GM18519 (cell line): ENCODE measurements around the gene ZNF182.
A peak's percentile ranks its signal among the peaks of the same experiment; 100 is the strongest.
"Not testable (repeated sequence)": the region's sequence is repeated elsewhere in the genome, so short reads cannot be mapped to it uniquely, and the experiment has no call there.

Experiments used
- ATAC-seq: cut with Tn5 transposase; IDR thresholded peaks from one replicate; pipeline ENCODE4 v1.9.1; 2021; ENCODE audit warnings: mild to moderate bottlenecking, moderate library complexity; ENCODE audit not compliant: unreplicated experiment, low FRiP score

ZNF182 gene

DNA sequence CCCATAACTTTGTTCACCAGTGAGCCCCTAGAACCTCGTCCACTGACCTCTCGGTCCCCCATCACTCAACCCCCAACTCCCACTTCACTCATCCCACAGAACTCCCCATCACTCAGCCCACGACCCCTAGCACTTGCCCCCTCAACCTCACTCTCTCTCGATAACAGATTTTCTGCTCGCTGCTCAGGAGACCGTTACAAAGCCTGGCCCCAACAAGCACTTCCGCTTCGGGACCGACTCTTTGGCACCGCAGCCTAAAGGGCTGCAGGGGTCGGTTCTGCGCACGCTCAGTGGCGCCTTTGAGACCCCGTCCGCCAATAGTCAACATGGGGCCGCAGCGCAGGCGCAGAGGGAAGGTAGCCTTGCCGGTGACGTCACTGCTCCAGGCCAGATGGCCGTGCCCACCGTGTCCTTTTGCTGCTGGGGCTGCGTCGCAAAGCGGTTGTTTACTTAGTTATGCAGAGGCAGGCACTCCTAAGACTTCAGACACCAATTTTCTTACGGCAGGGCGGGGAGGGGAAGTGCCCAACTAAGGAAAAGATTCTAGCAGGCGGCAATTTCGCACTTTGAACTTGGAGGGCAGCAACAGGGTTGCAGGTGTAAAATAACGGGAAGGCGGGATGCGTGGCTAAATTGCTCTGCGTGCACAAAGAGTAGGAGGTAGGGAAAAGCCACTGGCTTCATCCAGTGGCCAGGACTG lies at the start of gene ZNF182:
ZNF182 (minus strand) TSS at position 232 of the 700 bp plus-strand sequence. CDS start 1,380 bp downstream, outside the sequence.
- peak; percentile 91 for ATAC-seq

DNA sequence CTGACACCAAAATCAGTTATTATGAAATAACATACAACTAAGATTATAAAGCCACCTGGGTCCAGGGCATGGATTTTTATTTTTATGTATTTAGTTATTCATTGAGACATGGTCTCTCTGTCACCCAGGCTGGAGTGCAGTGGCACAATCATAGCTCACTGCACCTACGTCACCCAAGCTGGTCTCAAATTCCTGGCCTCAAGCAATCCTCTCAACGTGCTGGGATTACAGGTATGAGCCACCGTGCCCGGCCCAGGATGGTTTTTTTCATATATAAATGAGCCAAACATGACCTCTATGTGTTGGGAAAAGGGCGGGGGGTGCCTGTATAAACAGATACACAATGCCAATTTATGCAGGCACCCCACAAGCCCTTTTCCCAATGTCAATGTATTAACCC lies 43.1 kb upstream of the ZNF182 start:
- ATAC-seq = no peak

DNA sequence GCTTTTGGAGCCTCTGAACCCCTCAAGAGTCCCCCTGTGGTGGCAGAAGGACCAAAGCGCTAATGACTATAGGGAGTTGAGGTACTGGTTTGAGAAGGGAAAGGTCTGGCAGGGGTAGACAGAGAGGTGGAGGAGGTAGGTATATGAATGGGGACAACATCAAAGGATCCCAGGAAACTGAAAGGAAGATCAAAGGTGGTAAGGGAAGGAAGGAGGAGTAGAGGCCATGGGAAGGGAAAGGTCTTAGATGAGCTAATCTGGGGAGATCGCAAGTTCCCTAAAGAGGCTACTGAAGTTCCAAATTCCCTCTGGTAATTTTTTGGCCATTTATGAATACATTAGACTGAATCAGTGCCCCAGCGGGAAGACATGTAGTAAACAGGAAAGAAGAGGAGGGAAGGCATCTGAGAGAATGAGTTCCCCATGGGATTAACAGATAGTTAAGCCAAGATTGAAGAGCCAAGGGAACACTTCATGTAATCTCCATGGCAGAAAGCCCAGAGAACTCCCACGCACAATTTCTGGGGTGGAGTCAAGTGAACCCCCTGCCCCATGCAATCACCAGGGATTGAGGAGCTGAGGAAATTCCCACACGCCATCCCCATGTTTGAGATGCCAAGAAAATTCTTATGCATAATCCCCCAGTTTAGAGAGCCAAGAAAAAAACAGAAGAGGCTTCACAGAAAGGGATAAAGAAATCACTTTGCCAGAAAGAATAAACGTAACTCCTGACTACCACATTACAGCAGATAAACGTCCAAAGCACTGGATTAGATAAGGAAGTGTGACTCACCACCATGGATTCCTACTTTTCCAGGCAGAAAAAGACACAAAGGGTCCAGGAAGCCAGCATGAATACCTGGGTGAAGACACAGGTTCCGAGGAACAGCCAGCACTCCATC lies 41.9 kb upstream of the ZNF182 start:
- no peak for ATAC-seq

DNA sequence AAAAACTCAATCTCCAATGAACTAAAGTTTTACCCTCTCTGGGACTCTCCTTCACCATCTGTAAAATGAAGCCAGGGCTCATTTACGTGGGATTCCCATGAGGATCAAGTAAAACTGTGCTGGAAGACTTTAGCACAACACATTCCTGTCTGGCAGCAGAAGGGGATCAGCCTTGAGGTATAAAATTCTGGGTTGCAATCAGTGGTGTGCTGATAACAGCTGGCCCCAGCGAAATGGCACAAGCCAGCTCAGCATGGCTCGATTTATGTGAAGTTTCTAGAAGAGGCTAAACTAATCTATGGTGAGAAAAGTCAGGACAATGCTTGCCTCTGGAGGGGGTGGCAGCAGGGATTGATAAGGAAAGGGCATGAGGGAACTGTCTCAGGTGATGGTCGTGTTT lies 39.3 kb upstream of the ZNF182 start:
- ATAC-seq = no peak

DNA sequence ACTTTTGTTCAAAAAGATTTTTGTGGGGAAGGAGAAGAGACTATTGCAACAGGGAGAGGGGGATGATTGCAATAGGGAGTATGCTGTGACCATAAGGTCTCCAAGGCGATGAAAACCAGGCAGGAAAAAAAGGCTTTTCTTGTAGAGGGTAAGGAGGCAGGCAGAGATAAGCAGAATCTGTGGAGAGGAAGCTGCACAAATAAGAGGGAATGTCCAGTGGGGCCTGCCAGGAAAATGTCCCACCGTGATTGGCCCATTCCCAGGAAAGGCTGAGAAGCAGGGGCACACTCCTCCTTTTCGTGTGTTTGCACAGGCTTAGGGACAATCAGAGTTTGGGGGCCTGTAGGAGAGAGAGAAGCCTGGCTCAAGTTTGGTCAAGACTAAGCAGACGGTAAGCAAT lies 32.1 kb upstream of the ZNF182 start:
- no peak for ATAC-seq

DNA sequence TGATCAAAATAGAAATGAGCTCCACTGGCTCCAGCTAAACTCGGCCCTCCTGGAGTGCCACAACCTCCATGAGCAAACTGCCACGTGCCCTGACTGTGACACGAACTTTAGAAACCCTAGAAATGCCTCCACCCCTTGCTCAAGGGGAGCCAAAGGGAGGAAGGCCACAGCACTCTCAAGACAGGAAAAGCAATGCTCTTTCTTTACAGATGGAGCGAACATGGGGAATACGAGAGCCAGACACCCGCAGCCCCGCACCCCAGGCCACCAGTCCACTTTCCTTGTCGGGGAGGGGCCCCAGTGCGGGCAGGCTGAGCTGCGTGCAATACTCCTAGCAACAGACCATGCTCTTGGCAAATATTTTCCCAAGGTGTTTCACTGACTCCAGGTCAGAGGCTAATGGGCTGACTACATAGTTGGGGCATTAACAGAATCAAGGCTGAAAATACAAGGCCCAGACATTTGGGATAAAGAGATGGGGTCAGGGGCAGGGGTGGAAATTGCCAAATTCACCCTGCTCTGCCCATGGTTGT lies 26.9 kb upstream of the ZNF182 start:
- ATAC-seq = not testable (repeated sequence)

DNA sequence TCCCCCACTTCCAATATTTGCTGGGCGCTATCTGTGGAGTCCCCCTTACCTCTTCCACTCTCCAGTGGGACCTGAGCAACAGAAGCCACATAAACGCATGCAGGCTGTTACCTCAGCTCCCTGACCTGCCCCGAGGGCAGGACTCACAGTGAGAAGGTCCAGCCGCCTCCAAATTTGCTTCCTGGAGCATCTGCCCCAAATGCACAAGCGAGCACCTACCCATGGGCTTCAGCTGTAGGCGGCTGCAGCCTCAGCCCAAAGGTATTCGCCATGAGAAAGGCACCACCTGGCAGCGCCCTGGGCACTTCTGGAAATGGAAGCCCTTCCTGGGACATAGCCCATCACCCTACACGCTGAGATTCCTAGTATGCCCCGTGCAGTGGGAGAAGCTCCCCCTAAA lies 26.4 kb upstream of the ZNF182 start:
- no peak for ATAC-seq

DNA sequence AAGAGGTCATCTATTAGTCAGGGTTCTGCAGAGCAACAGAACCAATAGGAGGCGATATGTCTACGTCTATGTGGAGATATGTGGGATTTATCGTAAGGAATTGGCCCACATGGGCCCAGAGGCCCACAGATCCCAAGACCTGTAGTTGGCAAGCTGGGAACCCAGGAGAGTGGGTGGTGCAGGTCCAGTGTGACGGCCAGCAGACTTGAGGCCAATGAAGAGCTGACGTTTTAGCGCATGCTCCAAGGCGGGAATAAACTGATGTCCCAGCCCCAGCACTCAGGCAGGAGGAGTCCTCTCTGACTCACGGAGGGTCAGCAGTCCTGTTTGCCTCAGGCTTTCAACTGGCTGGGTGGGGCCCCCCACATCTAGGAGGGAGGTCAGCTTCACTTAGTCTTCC lies 24.3 kb upstream of the ZNF182 start:
- ATAC-seq = no peak

DNA sequence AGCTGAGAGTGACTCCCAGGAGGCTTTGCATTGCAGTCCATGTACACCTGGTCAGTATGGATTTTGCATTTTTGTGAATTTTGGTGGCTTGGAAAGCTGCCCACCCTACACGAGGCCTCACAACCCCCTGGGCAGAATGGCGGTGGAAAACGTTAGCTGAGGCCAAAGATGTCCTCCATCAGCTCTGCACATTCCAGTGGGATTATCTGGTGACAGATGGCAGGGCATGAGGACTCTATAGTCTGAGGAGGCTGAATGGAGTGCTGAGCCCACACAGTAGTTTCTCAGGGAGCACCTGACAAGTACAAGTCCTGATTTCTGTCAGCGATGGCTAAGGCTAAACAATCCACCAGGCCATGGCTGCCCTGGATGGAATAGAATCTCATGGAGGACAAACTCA lies 23.8 kb upstream of the ZNF182 start:
- not testable (repeated sequence) for ATAC-seq

DNA sequence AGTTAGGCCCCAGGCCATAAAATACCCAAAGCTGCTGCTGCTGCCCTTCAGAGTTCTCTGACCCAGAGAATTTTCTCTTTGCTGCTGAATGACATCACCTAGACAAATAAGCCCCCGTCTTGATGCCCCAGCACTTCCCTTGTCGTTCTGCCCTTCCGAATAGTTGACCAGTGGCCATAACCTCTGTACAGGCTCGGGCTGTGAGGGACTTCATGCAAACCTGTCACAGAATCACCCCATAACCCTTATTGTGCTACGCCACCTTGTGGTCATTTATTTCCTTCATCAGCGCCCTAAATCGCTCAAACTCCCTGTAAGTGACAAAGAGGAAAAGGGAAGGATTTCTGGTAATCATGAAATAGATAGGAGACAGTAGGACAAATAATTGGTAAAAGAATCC lies 21.8 kb upstream of the ZNF182 start:
- ATAC-seq = no peak

DNA sequence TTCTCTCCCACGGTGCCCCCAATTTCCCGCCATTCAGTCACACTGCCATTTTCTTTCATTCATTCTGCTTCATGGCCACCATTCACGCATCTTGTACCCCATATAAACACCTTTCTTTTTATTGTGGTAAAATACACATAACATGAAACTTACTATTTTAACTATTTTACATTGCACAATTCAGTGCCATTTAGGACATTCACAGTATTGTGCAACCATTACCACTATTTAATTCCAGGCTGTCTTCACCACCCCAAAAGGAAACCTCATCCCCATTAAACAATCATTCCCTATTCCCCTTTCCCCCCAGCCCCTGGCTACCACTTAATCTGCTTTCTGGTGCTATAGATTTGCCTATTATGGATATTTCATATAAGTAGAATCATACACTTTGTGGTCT lies 18.9 kb upstream of the ZNF182 start:
- ATAC-seq = no peak

DNA sequence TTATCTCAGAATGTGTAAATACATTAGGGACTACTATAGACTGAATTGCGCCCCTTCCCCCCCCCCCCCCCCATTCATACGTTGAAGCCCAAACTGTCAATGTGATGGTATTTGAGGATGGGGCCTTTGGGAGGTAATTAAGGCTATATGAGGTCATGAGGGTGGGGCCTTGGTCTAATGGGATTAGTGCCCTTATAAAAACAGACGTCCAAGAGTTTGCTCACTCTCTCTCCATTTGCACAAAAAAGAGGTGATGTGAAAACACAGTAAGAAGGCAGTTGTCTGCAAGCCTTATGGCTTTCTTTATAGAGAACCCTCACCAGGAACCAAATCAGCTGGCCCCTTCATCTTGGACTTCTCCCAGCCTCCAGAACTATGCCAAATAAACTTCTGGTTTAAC lies 18.3 kb upstream of the ZNF182 start:
- no peak for ATAC-seq

DNA sequence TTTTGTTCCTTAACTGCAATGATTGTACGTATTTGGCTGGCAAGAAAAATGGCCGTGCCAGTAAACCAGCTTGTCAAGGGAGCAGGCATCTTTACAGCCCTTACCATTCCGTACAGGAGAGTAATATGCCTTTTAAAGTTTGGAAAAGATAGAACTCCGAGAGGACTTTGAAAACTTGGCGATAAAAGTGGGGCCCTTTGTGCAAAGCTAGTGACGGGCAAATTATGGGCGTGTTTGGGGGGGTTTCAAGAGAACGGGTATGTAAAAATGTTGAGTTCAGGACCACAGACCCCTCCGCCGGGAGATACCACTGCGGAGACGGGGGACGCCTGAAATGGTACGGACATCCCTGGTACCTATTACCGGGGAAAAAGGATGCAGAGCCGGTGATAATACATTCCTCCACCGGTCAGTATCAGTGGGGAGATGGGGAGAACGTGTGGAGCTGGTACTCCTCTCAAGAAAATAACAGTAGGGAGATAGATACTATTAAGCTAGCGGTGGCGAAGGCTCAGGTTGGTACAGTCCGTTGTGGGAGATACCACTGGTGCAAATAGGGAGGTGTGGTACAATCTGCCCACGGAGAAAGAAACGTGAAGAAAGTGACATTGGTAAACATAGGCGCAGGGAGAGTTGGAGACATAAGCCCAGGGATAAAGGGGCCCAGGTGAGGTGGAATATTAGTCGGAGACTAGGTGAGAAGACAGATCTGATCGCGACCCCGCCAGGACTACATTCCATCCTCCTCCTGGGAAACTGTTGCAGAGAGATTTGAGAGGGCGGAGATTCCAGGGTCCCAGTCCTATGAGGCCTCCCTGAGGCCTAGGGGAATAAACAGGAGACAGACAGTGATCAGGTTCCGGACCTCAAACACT lies 17.5 kb upstream of the ZNF182 start:
- no peak for ATAC-seq

DNA sequence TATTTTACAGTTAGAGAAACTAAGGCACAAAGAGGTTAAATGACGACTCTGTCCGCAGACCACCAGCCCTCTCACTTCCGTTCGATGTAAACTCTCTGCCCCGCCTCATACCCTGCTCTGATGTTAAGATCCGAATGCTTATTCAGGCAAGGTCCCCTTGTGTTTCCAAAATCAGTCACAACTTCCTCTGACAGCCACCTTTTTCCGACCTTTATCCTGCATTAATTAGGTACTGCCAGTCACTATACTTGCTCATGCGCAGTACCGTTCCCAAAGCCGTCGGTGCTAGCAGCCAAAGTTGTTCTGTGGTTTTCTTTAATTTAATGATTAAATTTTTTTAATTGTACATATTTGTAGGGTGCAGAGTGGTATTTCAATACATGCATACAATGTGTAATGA lies 16.7 kb upstream of the ZNF182 start:
- not testable (repeated sequence) for ATAC-seq

DNA sequence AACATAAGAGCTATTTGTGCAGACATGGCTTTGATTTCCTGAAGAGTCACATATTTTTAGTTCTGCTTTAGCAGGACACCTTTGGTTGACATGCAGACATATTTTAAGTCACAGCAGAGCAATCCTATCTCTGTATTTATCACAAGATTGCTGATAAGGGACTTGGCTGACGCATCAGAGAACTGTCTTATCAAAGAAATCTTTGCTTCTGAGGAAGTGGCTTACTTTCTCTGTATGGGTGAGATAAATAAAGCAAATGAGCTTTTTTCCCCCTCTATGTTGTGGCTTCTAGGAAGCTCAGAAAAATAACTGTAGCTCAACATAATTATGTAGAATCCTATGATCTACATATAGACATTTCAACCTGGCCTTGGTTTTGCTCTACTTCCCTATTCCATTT lies 16.1 kb upstream of the ZNF182 start:
- not testable (repeated sequence) for ATAC-seq

DNA sequence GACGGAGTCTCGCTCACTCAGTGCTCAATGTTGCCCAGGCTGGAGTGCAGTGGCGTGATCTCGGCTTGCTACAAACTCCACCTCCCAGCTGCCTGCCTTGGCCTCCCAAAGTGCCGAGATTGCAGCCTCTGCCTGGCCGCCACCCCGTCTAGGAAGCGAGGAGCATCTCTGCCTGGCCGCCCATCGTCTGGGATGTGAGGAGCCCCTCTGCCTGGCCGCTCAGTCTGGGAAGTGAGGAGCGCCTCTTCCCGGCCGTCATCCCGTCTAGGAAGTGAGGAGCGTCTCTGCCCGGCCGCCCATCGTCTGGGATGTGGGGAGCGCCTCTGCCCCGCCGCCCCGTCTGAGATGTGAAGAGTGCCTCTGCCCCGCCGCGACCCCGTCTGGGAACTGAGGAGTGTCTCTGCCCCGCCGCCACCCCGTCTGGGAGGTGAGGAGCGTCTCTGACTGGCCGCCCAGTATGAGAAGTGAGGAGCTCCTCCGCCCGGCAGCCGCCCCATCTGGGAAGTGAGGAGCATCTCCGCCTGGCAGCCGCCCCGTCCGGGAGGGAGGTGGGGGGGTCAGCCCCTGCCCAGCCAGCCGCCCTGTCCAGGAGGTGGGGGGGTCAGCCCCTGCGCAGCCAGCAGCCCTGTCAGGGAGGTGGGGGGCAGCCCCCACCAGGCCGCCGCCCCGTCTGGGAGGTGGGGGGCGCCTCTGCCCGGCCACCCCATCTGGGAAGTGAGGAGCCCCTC lies 13.0 kb upstream of the ZNF182 start:
- ATAC-seq = not testable (repeated sequence)

DNA sequence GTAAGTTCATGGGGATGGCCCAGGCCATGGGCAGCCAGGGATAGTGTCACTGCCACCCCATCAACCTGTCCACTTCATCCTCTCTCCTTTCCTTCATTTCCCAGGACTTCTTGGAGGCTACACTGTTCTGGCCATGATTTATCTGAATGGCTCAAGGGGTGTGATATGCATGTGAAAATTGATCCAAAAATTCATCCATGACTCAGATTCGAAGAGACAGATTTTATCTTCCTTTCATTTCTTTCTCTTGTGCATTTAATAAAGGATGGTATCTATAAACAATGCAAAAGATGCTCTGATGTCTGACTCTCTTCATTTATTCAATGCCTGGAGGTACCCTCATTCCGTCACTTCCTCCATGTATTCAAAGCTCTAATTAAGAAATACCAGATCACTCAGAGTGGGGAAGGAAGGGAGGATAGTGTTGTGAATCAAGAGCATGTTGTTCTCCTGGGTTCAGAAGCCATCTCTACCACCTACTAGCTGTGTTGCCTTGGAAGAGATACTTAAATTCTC lies 5.7 kb upstream of the ZNF182 start:
- ATAC-seq = not testable (repeated sequence)

DNA sequence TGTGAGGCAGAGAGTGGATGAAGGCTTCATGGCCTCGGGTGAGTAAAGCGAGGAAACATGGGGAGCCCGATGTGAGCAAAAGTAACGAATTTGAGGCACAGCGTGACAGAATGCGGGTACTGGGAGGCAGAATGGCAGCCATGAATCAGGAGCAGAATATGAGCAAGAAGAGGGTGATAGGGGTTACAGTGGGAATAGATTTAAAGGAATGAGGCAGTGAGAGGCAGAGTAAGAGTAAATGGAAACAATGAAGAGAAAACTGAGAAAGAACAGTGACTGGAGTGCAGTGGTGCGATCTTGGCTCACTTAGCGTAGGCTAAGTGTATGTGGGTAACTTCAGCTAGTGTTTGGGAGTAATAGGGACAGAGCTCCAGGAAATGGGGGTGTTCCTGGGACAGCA lies 2.9 kb upstream of the ZNF182 start, which contains the start of gene SPACA5:
SPACA5 (plus strand) TSS at position 301 of the 400 bp plus-strand sequence. CDS start 815 bp downstream, outside the sequence.
- ATAC-seq = not testable (repeated sequence)

DNA sequence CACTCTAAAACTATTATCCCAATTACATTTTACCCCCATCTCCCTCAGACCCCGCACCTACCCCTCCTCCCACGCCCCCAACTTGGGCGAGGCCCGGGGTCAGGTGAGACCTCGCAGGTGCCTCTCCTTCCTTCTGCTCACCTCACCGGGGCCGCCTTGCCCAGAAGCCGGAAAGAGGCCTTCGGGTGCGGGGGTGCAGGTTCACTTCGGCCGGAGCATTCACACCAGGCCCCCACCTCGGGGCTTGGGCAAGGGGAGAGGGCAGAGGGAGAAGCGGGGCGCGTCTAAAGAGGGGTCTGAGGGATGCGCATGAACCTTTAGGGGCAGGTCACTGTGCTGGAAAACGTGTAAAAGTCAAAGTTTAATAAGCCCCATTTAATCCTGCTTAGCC lies 427 bp downstream of the ZNF182 start:
- no peak for ATAC-seq

DNA sequence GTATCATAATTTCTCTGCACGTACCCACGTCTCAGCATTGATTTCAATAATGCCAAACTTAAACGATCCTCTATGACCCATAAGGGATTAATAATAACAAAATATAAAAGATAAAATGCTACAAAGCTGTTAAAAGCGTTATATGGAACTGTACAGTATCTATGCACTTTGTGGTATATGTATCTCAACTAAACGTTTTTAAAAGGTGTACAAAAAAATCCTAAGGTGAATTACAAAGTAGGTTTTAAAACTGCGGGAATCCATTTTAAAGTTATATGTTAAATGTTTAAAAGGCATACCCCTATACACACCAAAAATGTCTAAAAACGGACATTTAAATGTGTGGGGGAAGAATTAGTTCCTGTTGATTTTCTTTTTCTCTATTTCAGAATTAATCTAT lies 860 bp downstream of the ZNF182 start:
- ATAC-seq = no peak
